ENCODE measurements around the gene PRDX2.
A peak's percentile ranks its signal among the peaks of the same experiment; 100 is the strongest.

PRDX2 gene

GRCh38 chr19:12792051-12792852 lies 9.3 kb downstream of the PRDX2 start:
- DNase-seq (ENCODE audit: low read depth) = peak; percentile 69

GRCh38 chr19:12791345-12792050 lies 10.1 kb downstream of the PRDX2 start, which contains the start of gene JUNB:
Gene JUNB, plus strand, starts transcription at chr19:12791486. Its CDS starts 286 bp downstream, at chr19:12791772.
- DNase-seq (ENCODE audit: low read depth) = peak; percentile 96

DNA sequence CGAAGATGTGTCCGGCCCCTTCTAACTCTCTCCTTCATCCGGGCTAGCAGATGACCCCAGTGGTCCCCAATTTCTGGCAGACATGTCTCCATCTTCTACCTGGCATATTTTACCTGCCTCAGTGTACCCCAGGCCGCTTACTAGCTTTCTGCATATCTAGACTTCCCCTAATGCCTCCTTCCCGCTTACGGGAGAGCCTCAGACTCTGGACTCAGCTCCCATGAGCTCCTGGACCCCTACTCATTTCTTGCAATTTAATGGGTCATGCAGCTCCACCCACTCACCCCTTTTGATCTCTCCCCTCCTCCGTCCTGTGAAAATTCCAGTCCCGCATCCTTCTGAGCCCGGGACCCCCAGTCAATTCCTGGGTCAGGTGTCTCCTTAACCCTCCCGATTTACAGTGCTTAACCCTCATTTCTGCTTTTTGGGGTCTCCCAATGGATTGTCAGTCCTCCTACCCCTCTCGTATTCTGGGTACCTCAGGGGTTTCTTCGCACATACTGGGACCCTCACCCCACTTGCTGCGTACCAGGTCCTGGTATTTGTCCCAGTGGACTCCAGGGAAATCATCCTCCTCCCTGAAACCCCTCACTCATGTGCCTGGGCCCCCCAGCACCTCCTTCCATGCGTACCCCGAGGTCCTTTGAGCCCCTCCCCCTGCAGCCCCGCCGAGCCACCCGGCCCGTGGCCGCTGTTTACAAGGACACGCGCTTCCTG lies 10.8 kb downstream of the PRDX2 start:
- no peak for DNase-seq (ENCODE audit: low read depth)

DNA sequence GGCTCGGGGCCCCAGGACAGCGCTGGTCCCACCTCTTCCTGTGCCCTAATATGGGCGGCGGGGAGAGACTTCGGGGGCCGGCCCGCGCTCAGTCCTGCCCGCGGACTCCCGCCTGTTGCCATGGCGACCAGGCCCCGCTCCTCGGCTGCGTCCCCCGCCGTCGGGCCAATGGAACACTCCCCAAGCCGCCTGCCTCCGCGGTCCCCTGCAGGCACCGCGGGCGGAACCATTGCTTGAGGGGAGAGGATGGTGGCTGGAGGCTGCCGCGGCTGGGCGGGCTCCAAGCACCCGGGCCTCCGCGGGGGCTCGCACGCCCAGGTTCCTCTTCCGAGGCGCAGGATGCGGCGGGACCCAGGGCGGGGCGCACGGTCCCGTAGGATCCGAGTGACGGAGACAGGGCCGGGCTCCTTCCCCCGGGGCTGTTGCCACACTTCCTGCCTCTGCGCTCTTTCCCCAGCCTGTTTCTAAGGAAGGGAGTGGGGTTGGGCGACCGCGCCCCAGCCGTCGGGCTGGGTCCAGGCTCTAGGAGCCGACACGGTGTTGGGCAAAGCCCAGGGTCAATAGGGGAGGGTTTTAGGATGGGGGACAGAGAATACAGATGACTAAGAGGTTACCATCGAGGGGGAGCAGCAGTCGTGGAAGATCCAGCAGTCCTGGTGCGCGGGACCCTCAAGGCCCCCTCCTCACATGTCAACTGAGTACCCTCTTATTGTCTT lies 11.5 kb downstream of the PRDX2 start:
- DNase-seq (ENCODE audit: low read depth) = peak; percentile 84

GRCh38 chr19:12789098-12789903 lies 12.3 kb downstream of the PRDX2 start:
- DNase-seq (ENCODE audit: low read depth) = no peak

GRCh38 chr19:12788682-12789097 lies 12.9 kb downstream of the PRDX2 start:
- no peak for DNase-seq (ENCODE audit: low read depth)

DNA sequence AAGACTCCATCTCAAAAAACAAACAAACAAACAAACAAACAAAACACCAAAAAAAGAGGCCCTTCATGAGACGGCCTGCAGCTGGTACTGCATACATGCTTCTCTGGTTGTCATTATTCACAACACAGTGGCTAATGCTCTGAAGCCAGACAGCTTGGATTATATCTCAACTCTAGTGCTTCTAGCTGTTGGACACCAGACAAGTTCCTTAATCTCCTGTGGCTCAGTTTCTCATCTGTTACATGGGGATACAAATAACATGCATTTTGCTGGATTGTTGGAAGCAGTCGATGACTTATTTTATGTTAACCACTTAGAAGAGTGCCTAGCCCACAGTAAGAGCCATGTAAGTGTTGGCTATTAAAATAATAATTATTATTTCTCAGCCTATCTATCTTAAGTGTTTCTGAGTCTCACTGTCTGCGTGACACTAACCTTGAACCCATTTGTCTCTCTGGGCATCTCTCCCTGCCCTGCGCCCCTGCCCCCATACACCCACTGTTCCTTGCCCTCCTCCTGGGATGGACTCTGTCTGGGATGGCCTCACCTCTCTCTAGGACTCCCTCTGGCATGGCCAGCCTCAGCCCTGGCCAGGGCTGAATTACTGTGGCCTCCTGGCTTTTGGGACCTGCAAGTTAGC lies 13.4 kb downstream of the PRDX2 start:
- no peak for DNase-seq (ENCODE audit: low read depth)

DNA sequence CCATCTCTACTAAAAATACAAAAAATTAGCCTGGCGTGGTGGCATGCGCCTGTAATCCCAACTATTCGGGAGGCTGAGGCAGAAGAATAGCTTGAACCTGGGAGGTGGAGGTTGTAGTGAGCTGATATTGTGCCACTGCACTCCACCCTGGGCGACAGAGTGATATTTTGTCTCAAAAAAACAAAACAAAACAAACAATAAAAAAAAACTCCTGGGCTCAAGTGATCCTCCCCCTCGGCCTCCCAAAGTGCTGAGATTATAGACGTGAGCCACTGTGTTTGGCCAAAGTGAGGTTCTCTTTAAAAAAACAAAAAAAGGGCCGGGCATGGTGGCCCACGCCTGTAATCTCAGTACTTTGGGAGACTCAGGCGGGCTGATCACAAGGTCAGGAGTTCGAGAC lies 14.1 kb downstream of the PRDX2 start:
- DNase-seq (ENCODE audit: low read depth) = no peak

- no peak for DNase-seq (ENCODE audit: low read depth)
These were observed 14.6 kb downstream of the PRDX2 start for GRCh38 chr19:12786952-12787351.

DNA sequence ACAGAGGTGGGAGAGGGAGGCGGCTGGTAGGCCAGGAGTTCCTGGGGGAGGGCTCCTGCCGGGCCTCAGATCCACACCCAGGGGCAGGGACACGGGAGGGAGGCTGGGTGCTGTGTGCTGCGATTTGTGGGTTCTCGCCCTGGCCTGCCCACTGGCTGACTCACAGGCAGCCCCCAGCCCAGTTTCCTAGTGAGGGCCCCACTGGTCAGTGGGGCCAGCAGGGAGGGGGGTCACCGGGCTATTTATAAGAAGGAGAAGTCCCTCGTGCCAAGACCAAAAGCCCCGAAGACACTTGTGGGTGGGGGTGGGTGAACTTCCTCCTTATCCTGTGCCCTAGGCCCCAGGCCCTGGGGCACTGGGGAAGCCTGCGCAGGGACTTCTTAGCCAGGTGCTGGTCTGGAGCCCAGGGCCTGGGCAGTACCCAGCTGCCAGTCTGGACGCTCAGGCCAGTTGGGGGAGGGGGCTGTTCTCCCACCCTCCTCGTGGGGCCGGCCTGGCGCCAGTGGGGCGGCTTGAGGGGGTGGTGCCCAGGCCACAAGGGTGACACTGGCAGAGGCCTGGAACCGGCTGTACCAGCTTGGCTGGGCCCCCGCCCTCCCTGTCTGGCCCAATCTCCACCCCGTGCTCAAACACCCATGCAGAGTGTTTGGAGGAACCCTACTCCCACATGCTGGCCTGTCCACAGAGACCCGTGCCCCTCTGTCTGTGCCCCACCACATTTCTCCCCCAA lies 15.3 kb downstream of the PRDX2 start:
- DNase-seq (ENCODE audit: low read depth) = no peak

GRCh38 chr19:12785431-12786031 lies 16.1 kb downstream of the PRDX2 start:
- DNase-seq (ENCODE audit: low read depth) = no peak

GRCh38 chr19:12784871-12785430 lies 16.6 kb downstream of the PRDX2 start:
- no peak for DNase-seq (ENCODE audit: low read depth)

GRCh38 chr19:12784394-12784870 lies 17.2 kb downstream of the PRDX2 start:
- no peak for DNase-seq (ENCODE audit: low read depth)

DNA sequence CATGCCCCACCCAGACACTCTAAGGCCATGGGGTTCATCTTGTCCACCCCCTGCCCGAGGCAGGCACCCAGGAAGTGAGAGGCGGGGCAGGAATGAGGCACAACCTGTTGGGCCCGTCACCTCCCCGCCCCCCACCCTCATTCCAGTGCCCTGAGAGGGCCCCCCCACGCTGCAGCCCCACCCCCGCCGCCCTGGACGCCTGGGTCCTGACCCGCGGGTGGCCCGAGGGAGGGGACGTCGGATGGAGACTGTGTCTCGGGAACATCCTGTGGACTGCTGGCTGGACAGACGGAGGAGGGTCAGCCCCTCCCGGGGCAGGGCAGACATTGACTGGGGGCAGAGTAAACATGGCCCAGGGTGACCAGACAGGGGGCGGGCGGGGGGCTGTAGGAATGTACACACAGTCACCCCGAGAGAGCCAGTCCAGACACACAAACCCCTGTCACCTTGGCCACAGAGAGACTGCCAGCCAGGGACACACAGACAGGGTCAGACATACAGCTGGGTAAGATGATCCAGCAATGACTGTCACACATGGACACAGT lies 17.7 kb downstream of the PRDX2 start:
- DNase-seq (ENCODE audit: low read depth) = no peak

DNA sequence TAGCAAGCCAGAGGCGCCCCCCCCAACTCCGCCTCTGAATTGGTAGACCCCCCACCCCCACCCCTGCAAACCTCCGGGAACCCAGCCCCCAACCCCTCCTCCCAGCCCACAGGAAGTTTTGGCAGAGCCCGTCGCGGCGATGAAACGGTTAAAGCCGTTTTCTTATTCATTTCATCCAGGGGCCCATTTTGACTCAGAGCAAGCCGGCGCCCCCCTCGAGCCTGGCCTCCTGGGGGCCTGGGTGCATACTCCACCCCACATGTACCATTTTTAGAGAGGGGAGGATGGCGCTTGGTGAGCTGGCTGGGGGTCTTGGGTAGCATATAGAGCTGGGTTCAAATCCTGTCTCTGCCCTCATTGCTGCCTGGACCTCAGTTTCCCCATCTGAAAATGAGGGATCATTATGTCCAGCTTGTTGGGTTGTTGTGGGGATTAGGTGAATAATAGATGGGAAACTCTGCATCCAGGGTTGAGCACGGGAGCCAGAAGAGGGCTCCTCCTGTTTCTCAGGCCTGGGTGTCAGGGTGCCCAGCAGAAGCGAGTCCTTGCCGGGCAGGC lies 18.2 kb downstream of the PRDX2 start:
- DNase-seq (ENCODE audit: low read depth) = no peak

DNA sequence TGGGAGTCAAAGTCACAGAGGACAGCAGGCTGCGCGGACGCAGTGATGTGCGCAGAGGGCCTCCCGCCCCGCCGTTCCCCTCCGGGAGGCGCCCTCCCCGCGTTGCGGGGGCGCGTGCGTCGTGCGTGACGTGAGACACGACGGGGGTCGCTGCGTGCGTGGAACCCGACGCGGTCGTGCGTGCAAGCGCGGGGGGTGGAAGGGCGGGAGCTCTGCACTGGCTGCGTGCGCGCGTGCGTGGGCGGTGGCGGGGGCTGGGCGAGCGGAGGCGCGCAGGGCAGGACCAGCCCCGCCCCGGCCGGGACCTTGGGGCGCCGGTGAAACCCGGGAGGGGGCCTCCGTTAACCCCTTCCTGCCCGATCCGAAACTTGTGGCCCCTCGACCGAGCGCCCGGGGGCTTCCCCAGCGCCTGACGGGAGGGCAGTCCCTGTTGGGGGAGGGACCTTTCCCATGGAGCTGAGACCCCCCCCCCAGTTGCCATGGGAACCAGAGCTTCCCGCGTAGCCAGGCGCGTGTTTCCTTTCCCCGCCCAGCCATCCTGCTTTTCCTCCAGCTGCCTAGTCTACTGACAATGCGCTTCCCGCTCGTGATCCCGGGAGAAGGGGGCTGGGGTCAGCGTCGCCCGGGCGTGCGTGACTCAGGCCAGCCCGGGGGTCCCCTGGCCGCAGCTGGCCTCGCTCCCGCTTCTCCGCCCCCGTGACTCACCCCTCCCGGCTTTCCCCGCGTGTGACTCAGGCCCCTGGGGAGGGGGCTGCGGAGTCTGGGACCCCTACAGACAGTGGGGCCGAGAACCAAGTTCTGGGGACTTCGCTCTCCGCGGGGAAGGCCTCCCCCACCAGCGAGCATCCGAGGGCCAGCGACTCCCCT lies 18.9 kb downstream of the PRDX2 start:
- DNase-seq (ENCODE audit: low read depth) = peak; percentile 93

- no peak for DNase-seq (ENCODE audit: low read depth)
These were observed 19.5 kb downstream of the PRDX2 start for GRCh38 chr19:12782174-12782423.

Data from activated T-helper 1 cell treated with Interleukin-2 at 50 U/mL for 16 hours (primary cell).